Stimulated activated CD4-positive, alpha-beta T cell treated with anti-CD3 and anti-CD28 coated beads, Interleukin-4, amount 100 ng/mL, for 1 hour (primary cell): ENCODE measurements around the gene DCAF17.
"Not testable (repeated sequence)": the region's sequence is repeated elsewhere in the genome, so short reads cannot be mapped to it uniquely, and the experiment has no call there.

Experiments
- DNase-seq: peaks from one replicate; pipeline ENCODE4 v3.0.0-alpha.2; 2020

DCAF17 gene

GRCh38 chr2:171515672-171516298, 81.8 kb downstream of the DCAF17 start:
- DNase-seq = no peak

- DNase-seq = no peak
These were observed 82.8 kb downstream of the DCAF17 start for GRCh38 chr2:171516793-171517192.

- no peak for DNase-seq
These were observed 86.4 kb downstream of the DCAF17 start for GRCh38 chr2:171520471-171520870.

DNA sequence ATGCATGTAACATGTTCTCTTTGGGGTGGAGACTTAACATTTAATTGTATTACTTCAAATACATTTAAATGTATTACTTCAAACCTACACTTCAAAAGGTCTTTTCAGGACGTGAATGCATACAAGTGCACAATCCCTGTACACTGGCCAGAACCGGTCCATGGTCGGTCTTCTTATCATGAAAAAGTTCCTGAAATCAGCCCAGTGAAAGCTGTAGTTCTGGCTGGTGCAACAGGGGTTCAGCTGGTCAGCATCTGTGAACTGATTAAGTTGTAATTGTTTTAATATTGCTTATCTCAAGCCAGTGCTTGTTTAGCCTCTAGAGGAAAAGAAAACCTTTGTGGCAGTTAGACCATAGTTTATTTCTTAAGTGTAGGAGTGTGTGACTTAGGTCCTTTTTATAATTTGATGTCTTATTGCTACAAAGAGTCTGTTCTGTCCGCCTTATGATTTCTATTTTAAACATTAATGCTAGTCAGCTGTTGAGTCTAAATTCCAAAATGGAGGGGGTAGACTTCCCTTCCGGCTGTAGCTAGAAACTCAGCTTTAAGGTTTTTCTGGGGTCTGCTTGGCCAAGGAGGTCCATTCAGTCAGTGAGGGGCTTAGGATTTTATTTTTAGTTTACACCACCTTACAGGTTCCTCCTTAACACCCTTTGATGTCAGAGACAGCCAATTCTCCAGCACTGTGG, 87.5 kb downstream of the DCAF17 start:
- DNase-seq = no peak

DNA sequence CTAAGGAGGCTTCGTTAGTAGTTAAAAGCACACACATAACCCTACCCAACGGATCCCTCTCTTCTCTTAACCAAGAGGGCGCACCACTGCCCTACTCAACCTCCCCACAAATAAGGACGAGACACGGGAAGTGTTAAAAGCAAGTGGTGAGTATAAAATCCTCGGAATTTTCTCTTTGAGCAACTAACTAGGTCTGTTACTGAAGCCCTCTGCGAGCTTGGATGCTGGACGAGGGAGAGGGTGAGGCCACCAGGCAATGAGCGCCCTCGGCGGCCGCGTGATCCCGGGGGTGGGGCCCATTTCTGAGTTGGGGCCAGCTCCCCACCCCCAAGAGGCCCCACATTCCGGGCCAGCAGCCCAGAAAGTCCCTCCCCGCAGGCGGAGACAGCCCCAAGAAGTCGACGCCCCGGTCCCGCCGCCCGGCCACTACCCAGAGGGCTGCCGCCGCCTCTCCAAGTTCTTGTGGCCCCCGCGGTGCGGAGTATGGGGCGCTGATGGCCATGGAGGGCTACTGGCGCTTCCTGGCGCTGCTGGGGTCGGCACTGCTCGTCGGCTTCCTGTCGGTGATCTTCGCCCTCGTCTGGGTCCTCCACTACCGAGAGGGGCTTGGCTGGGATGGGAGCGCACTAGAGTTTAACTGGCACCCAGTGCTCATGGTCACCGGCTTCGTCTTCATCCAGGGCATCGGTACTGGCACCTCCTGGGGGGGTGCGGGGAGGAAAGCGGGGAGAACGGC, 88.2 kb downstream of the DCAF17 start, which contains the start of gene CYBRD1:
TSS of gene CYBRD1 (plus strand) at position 423 of the 736 bp plus-strand sequence. CDS start at position 495, 72 bp downstream.
- peak; percentile 2 for DNase-seq

DNA sequence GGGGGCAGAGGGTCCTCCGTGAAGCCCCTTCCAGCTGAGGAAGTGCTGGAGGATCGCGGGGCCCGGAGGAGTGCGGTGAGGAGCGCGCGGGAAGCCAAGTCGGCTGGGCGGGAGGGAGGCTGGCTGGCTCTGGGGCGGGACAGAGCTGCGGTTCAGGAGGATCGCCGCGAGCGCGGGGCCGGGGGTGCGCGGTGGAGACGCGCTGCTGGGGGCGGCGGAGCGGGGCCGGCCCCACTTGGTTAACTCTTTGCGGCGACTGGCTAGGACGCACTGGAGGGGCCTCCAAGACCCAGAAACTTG, 88.7 kb downstream of the DCAF17 start:
- no peak for DNase-seq

DNA sequence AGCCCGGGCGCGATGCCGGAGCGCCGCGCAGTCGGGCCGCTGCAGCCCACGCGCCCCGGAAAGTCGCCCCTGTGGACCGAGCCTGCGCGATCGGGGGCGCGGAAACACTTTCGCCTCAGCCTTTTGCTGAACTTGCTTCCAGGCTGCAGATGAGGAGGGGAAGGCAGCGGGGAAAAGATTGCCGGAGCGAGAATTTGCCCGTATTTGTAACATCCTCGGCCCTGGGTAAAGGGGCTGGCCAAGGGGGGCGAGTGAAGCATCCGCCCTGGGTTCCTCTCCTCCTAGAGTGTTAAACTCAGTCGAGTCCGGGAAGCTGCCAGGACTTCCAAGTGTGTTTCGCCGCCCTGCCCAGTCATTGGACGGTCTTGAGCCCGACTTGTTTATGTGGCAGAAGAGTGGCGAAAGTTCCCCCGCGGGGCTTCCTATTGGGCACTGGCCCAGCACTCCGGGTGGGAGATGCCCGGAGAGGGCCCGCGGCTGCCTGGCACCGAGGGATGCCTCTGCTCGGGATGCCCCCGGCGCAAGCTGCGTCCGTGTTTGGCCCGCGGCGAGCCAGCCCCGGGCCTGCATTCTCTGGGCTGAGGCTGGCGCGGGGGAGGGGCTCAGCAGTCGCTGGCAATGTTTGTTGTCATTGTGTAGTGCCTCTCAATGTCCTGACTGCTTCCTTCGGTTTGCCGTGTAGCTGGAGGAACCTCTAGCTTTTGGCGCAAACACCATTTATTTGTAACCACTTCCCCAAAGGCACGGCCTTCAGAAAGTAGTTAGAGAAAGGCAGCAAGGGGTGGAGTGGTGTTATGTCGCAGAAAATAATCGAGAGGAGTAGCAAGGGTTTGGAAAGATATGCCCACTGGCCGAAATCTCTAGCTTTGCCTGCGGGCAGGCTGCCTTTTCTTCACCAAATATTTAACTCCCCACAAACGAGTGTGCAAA, 89.3 kb downstream of the DCAF17 start:
- DNase-seq = peak; percentile 8

DNA sequence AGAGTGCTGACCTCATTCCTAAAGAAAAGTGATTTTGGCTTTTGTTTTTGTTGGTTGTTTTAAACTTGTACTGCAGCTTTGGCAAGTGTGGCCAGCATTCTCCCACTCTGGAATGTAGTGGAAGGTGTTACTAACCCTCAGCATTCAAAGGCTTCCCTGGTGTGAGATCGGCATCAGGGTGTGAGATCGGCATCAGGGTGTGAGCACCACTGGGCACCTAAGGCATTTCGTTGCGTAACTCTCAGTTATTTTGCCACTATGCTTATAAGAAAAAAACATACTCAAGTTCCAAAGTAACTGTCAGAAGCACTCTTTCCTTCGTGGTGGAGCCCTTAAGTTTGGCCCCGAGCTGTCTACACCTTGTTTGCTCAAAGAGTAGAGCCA, 90.0 kb downstream of the DCAF17 start:
- no peak for DNase-seq

GRCh38 chr2:171529914-171530313, 95.9 kb downstream of the DCAF17 start:
- no peak for DNase-seq

GRCh38 chr2:171530378-171530777, 96.4 kb downstream of the DCAF17 start:
- no peak for DNase-seq

DNA sequence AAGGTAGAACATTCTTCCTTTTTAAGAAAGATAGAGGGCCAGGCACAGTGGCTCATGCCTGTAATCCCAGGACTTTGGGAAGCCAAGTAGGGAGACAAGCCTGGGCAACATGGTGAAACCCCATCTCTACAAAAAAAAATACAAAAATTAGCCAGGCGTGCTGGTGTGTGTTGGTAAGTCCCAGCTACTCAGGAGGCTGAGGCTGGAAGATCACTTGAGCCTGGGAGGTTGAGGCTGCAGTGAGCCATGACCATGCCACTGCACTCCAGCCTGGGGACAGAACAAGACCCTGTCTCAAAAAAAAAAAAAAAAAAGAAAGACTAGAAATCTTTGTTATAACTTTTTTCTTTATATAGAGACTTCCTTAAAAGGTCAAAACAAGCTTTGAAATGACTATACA, 96.8 kb downstream of the DCAF17 start:
- not testable (repeated sequence) for DNase-seq

- DNase-seq = no peak
These were observed 97.3 kb downstream of the DCAF17 start for GRCh38 chr2:171531291-171531690.

DNA sequence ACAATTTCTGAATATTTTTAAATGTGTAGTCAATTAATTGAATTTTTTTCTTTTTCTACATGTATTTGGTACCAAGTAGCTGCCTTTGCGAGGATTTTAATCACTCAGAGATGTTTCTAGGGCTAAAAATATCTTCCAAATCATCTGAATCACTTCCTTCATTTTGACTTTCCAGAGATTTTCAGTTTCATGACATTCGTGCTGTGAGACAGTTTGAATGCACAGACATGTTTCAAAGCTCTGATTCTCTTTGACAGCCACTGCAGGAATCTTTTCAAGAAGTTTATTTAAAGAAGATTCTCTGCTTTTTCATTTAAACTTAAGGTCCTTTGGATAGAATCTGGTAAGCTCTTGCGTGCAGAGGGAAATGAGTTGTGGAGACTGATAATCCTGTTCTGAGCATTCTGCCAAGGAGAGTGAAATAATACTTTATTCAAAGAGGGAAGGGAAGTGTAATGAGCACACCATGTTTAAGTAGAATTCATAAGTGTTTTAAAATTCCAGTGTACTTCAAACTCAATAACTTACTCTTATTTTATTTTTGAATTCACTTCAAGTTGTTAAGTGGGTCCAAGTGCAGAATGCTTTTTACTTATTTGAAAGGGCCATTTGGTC, 97.9 kb downstream of the DCAF17 start:
- no peak for DNase-seq

DNA sequence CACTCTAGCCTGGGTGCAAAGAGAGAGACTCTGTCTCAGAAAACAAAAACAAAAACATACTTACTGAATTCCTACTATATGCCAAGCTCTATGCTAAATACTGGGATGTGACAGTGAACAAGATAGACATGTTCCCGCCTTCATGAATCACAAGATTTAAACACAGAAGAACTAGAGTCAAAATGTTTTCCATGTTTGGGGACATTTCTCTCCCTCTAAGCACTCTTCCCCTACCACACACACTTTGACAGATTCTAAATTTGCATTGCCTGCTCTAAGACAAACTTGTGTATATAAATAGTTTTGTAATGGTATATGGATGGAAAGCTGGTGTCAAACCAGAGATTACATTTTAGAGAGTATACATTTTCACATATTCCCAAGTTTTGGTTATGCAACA, 99.3 kb downstream of the DCAF17 start:
- no peak for DNase-seq
